LoVo (cell line): ENCODE results near the gene BCAT1.

Experiments
- DNase-seq: peaks from one replicate; pipeline ENCODE4 v3.0.0-alpha.2; 2016; ENCODE audit warnings: low spot score

The BCAT1 gene

DNA sequence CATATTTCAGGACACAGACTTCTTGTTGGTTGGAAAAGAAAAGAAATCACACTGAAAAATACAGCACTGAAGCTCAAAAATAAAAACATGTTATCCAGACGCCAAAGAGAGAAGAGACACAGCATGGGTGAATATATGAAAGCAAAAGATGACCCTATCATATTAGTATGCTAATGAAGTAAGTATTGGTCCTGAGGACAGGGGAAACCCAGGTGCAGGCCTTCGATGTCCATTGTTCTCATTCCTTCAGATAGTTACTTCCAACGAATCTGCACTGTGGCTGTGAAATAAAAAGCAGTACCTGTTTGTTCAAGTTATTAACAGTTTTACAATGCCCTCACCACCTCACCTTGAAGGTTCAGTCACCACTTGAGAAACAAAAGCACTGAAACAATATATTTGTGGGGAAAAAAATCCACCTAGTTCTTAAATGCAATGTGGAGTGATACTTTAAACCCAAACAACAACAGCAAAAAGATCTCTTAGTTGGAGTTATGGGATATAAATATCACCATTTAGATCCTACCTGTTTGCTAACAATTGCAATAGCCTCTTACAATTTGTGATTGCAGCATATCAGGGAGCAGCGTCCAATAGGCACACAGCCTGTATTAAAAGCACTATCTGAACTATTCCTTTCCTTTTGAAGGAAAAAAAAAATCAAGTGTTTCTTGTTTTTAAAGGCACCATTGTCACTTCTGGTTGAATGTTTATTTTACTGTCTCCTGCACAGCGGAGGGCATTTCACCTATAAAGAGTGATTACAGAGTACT, 188.1 kb downstream of the BCAT1 start:
- DNase-seq: no peak

DNA sequence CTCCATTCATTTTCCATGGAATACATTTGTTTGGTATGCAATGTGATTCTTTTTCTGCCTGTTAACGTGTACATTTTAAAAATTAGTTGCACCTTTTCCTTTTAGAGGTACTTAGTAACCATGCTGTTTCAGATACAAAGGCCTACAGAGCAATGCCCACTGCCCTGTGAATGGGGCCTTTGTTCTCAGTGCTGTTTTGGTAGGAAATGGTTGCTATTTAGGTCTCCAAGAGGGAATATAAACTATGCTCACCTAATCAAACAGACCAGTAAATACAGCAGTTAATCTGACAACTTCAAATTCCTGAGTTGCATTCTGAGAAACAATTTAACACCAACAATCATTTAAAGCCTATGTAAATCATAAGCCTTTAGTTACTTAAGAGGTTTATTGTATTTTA, 188.7 kb downstream of the BCAT1 start:
- no peak for DNase-seq
